Sigmoid colon (tissue), 7 donors: ENCODE measurements around the gene ACCS. TPM values are rescaled to one million over a fixed set of nuclear protein-coding genes. Genes with fewer than 3 reads are reported as not detected.
A peak's percentile ranks its signal among the peaks of the same experiment; 100 is the strongest.

ENCODE experiments used
- DNase-seq: peaks from one replicate; pipeline ENCODE4 v3.0.0-alpha.2; 2019
- H3K27ac ChIP-seq, 4 donors: fragments of 200-600 bp; sonication (generic); one replicate each; pipeline ENCODE4 v1.5.1; 2016 to 2019; ENCODE audit warnings: mild to moderate bottlenecking in 1 of 4
- H3K27me3 ChIP-seq, 3 donors: fragments of 200-600 bp; sonication (generic); one replicate each; pipeline ENCODE4 v1.5.1; 2019; ENCODE audit warnings: mild to moderate bottlenecking in 1 of 3
- H3K36me3 ChIP-seq, 4 donors: fragments of 200-600 bp; sonication (generic); one replicate each; pipeline ENCODE4 v1.5.1; 2016 to 2019
- H3K4me1 ChIP-seq, 4 donors: fragments of 200-600 bp; sonication (generic); one replicate each; pipeline ENCODE4 v1.5.1; 2017 to 2019
- H3K4me3 ChIP-seq, 4 donors: fragments of 200-600 bp; sonication (generic); one replicate each; pipeline ENCODE4 v1.5.1; 2017 to 2019; ENCODE audit warnings: mild to moderate bottlenecking in 2 of 4, moderate library complexity in 1 of 4
- H3K9me3 ChIP-seq, 4 donors: fragments of 200-600 bp in 3 of 4; sonication (generic) in 3 of 4; one replicate each; pipeline versions ENCODE4 v1.5.1 to v1.6.1; 2013 to 2019
- EP300 ChIP-seq, 4 donors: sonication (generic); formaldehyde crosslinking; IDR thresholded peaks; one replicate each; pipeline ENCODE4 v1.6.1; 2017; ENCODE audit warnings: antibody characterized with exemption in 4 of 4
- POLR2A ChIP-seq, 2 donors: fragments of 450-650 bp; IDR thresholded peaks; one replicate each; pipeline ENCODE4 v1.6.1; 2016; ENCODE audit warnings: antibody characterized with exemption in 2 of 2, mild to moderate bottlenecking in 2 of 2, moderate library complexity in 2 of 2
- POLR2AphosphoS5 ChIP-seq, 4 donors: sonication (generic); formaldehyde crosslinking; IDR thresholded peaks; one replicate each; pipeline ENCODE4 v1.6.1; 2017; ENCODE audit warnings: antibody characterized with exemption in 4 of 4
- WGBS, 2 donors: extraction: QIAGEN DNeasy Blood & Tissue Kit; methylation state at CpG; one replicate each; pipeline ENCODE4 v1.1.7; 2013; 5-methylcytosine and 5-hydroxymethylcytosine counted together
- intact Hi-C: fragments of 100-400 bp; cut with DNase I; formaldehyde crosslinking; loops from one replicate; pipeline ENCODE4 v1.15.1; 2023
- polyA plus RNA-seq, 3 donors: library from polyadenylated mRNA; stranded (reverse); fragments of 200-250 nt; gene quantifications; one replicate each; pipeline ENCODE4 v1.2.3, GENCODE V29; 2013
- total RNA-seq, 4 donors: library from RNA; depleted of rRNA; stranded (reverse); fragments of >200 nt; gene quantifications; one replicate each; pipeline ENCODE4 v1.1.0, GENCODE V29; 2016
- TF ChIP-seq, protein P1 (sequence below), 4 experiments: fragments of 450-650 bp in 3 of 4; fragments of 200-600 bp in 1 of 4; IDR thresholded peaks; one replicate each; pipeline ENCODE4 v1.5.1; 2016 to 2019; ENCODE audit warnings: antibody characterized with exemption in 4 of 4, mild to moderate bottlenecking in 3 of 4, moderate library complexity in 2 of 4
- donor health status: healthy with polysubstance abuse.
- donor health status: Bipolar disorder and iron deficiency.
- donor health status: healthy.

Gene ACCS, protein sequence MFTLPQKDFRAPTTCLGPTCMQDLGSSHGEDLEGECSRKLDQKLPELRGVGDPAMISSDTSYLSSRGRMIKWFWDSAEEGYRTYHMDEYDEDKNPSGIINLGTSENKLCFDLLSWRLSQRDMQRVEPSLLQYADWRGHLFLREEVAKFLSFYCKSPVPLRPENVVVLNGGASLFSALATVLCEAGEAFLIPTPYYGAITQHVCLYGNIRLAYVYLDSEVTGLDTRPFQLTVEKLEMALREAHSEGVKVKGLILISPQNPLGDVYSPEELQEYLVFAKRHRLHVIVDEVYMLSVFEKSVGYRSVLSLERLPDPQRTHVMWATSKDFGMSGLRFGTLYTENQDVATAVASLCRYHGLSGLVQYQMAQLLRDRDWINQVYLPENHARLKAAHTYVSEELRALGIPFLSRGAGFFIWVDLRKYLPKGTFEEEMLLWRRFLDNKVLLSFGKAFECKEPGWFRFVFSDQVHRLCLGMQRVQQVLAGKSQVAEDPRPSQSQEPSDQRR
- 10 to 100 TPM; 11.4 to 52.6 (median 14.3) TPM for total RNA-seq
- 10 to 100 TPM in 1 of 3 donors, 1 to 10 TPM in 2; 1.8 to 10.7 (median 7.9) TPM for polyA plus RNA-seq

- peaks cover 0 to 21% (median 15%) of the 10 kb centered on the region in 4 donors for H3K4me1 ChIP-seq
- intact Hi-C loops = no loop called here
- 0 to 1% methylated on average over 70 of the region's 70 CpGs for WGBS, 2 donors
- DNase-seq = peak; percentile 98
- peak within 1 kb of the TSS; percentile 91 to 95 (median 92) for H3K27ac ChIP-seq
- no peaks in the 10 kb centered on the region for H3K9me3 ChIP-seq
- TF ChIP-seq POLR2A (IDR thresholded peaks at IDR 0.05) (peak; percentile 32 to 59), EP300 (IDR thresholded peaks at IDR 0.05) (no peak), POLR2AphosphoS5 (IDR thresholded peaks at IDR 0.05) (peak; percentile 58 to 90 (median 83))
- TF ChIP-seq, protein P1, sequence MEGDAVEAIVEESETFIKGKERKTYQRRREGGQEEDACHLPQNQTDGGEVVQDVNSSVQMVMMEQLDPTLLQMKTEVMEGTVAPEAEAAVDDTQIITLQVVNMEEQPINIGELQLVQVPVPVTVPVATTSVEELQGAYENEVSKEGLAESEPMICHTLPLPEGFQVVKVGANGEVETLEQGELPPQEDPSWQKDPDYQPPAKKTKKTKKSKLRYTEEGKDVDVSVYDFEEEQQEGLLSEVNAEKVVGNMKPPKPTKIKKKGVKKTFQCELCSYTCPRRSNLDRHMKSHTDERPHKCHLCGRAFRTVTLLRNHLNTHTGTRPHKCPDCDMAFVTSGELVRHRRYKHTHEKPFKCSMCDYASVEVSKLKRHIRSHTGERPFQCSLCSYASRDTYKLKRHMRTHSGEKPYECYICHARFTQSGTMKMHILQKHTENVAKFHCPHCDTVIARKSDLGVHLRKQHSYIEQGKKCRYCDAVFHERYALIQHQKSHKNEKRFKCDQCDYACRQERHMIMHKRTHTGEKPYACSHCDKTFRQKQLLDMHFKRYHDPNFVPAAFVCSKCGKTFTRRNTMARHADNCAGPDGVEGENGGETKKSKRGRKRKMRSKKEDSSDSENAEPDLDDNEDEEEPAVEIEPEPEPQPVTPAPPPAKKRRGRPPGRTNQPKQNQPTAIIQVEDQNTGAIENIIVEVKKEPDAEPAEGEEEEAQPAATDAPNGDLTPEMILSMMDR (IDR thresholded peaks at IDR 0.05) = peak; percentile 57 to 74 (median 66)
- peak within 1 kb of the TSS; percentile 67 to 76 (median 74) for H3K4me3 ChIP-seq
- peaks cover 0 to 4% (median 1%) of the 10 kb centered on the region in 4 donors for H3K36me3 ChIP-seq
- H3K27me3 ChIP-seq = no peaks in the 10 kb centered on the region
Observed at GRCh38 chr11:44065841-44066731, at the start of gene ACCS. TSS of gene ACCS (plus strand) at chr11:44066270. CDS start at chr11:44067628, 1,358 bp downstream.

DNA sequence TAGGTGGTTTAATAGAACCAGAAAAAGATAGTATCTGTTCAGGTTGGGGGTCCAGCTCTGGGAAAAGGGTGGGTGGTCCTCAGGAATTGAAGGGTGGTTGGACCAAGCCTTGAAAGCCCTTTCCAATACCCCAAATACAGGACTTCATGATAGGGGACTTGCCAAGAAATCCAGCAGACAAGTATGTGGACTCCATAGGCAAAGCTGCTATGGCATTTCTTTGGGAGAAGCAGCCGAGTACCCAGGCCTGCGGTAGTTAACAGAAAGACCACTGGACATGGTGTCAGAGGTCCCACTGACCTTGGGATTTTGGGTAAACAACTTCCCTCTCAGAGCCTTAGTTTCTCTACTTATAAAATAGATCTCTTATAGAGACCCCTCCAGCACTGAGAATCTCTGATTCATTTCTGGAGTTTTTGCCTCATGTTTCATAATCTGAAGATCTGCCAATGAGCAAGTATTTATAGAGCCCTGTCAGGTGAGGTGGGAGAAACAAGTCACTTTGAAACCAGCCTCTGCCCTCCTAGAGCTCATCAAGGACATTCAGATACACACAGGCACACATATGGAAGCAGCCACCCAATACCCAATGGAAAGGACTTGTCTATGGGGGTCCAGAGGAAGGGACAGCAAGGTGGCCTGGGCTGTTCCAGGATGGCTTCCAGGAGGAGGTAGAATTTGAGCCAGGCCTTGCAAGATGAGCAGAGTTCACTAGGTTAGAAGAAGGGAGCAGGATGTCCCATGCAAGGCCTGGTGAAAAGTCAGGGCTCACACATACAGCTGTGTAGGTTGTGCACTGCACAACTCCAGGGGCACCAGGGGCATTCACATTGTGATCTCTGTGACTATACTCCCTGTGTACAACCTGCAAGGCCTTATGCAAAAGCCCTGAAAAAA, 49.3 kb upstream of the ACCS start:
- peak; percentile 27 for DNase-seq
- TF ChIP-seq EP300 (IDR thresholded peaks at IDR 0.05) (no peak), POLR2A (IDR thresholded peaks at IDR 0.05) (no peak), POLR2AphosphoS5 (IDR thresholded peaks at IDR 0.05) (no peak)
- TF ChIP-seq, protein P1 (IDR thresholded peaks at IDR 0.05) = no peak
- H3K4me3 ChIP-seq = no peak overlapping the region
- H3K9me3 ChIP-seq = peaks cover 0 to 2% (median 0%) of the 10 kb centered on the region in 4 donors
- H3K27ac ChIP-seq = peak overlapping the region in 2 of 4 donors; percentile 25 to 66
- peaks cover 0 to 20% (median 4%) of the 10 kb centered on the region in 4 donors for H3K4me1 ChIP-seq
- intact Hi-C loops = no loop called here
- no peaks in the 10 kb centered on the region for H3K36me3 ChIP-seq
- 93 to 94% methylated on average over 2 of the region's 2 CpGs for WGBS, 2 donors
- H3K27me3 ChIP-seq = no peaks in the 10 kb centered on the region

DNA sequence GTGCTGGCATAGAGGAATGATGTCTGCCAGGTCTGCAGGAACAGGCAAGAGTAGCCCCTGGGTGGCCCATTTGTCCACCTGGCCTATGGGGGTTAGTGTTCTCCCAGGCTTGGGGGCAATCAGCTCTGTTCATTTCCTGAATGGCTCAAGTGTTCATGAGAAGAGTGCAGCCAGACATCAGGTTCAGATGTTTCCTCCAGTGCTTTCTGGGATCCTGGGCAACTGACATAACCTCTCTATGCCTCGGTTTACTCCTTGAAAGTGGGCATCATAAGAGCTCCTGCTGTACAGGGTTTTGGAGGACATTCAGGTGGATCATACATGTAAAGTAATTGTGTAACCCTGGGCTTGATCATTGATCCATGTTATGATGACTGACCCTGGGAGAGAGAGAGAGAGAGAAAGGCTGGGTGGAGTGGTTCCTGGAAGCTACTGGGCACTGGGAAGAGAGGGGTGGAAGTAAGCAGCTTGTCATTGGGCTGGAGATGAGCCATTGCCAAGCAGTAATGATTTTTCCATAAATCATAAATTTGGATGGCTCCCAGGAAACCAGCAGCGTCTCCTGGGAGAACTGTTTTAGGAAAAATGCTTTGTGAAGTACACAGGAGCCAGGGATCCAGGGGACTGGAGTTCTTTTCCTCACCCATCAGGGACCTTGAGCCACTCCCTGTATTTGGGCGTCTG, 48.5 kb upstream of the ACCS start:
- Histone ChIP-seq H3K4me3 (no peak overlapping the region), H3K36me3 (no peaks in the 10 kb centered on the region), H3K27ac (peak overlapping the region in 2 of 4 donors; percentile 25 to 66), H3K27me3 (no peaks in the 10 kb centered on the region), H3K9me3 (peaks cover 0 to 2% (median 0%) of the 10 kb centered on the region in 4 donors), H3K4me1 (peaks cover 0 to 20% (median 4%) of the 10 kb centered on the region in 4 donors)
- intact Hi-C loops = no loop called here
- DNase-seq = no peak
- TF ChIP-seq POLR2AphosphoS5 (IDR thresholded peaks at IDR 0.05) (no peak), EP300 (IDR thresholded peaks at IDR 0.05) (no peak), POLR2A (IDR thresholded peaks at IDR 0.05) (no peak)
- TF ChIP-seq, protein P1 (IDR thresholded peaks at IDR 0.05) = no peak
- WGBS, 2 donors = 34 to 60% methylated on average over 3 of the region's 3 CpGs
